ENCODE results near the gene SRPK1. TPM values are rescaled to one million over a fixed set of nuclear protein-coding genes. Genes with fewer than 3 reads are reported as not detected.

SRPK1 gene
- total and polyA plus RNA-seq, 2 of the 8 experiments (the other 6 are each of a cell fraction or from before 2014, with no cell fraction given) = 25.7 to 116 TPM

DNA sequence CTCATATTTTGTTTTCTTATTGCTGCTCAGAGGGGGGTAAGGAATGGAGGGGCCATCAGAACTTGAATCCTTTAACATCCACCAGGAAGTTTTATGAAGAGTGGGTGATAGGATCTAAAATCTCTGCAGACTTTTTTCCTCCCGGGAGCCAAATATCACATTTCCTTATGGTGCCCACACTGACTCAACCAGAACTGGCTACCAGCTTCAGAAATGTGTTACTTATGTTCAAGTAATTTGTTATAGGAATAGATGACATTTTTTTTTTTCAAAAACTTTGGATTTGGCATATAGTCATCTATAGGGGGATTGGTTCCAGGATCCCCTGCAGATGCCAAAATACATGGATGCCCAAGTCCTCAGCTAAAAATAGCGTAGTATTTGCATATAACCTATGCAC lies 97.3 kb downstream of the SRPK1 start:
- Histone ChIP-seq H3K4me3 (ENCODE audit: extremely low read depth in 1 of 4, insufficient read depth in 2 of 4, low read depth in 3 of 4, low read length in 4 of 4) (no peak overlapping the region), H3K9ac (replicated peaks in 1 of 4; ENCODE audit: extremely low read depth in 1 of 4, low read depth in 3 of 4, low read length in 3 of 4) (no peak overlapping the region), H2AK5ac (ENCODE audit: low read depth, low read length) (no peak overlapping the region), H2BK20ac (ENCODE audit: low read length) (no peak overlapping the region), H2BK120ac (replicated peaks; ENCODE audit: low read depth, low read length) (no peak overlapping the region), H3K27ac (ENCODE audit: low read depth, low read length) (no peak overlapping the region), H3K4me1 (replicated peaks in 1 of 4; ENCODE audit: control insufficient read depth in 3 of 4, insufficient read depth in 4 of 4, low read length in 3 of 4) (no peaks in the 10 kb centered on the region), H4K8ac (ENCODE audit: extremely low read depth, insufficient read depth, low read length) (no peak overlapping the region), H4K91ac (replicated peaks; ENCODE audit: insufficient read length, low read length) (no peak overlapping the region), H3K79me1 (ENCODE audit: low read depth, low read length) (no peaks in the 10 kb centered on the region), H3K36me3 (ENCODE audit: control insufficient read depth in 2 of 4, insufficient read depth in 4 of 4, low read length in 3 of 4) (no peaks in the 10 kb centered on the region), H4K5ac (ENCODE audit: insufficient read length, low read depth, low read length) (no peak overlapping the region), H3K23ac (ENCODE audit: insufficient read length) (no peak overlapping the region), H3K14ac (ENCODE audit: insufficient read length) (no peak overlapping the region), H2BK5ac (ENCODE audit: low read depth, low read length) (no peak overlapping the region), H3K56ac (replicated peaks; ENCODE audit: insufficient read length, low read depth, low read length) (no peak overlapping the region), H3K27me3 (replicated peaks in 1 of 4; ENCODE audit: control insufficient read depth in 3 of 4, extremely low read depth in 1 of 4, insufficient read depth in 3 of 4, low read length in 3 of 4) (no peaks in the 10 kb centered on the region), H2AFZ (ENCODE audit: low read length) (no peak overlapping the region), H2BK15ac (ENCODE audit: low read length) (no peak overlapping the region), H3K9me3 (ENCODE audit: insufficient read depth in 2 of 2, low read depth in 1 of 2, low read length in 1 of 2) (no peaks in the 10 kb centered on the region), H2BK12ac (ENCODE audit: low read depth, low read length) (no peak overlapping the region), H3K23me2 (ENCODE audit: low read depth, low read length) (no peaks in the 10 kb centered on the region), H3K4ac (replicated peaks; ENCODE audit: insufficient read length, low read depth, low read length) (no peak overlapping the region), H3K4me2 (ENCODE audit: insufficient read depth in 1 of 2, low read depth in 2 of 2, low read length in 2 of 2) (no peak overlapping the region), H4K20me1 (replicated peaks in 1 of 2; ENCODE audit: control insufficient read depth in 1 of 2, insufficient read depth in 2 of 2, low read length in 2 of 2) (no peaks in the 10 kb centered on the region), H3K18ac (ENCODE audit: extremely low read depth, low read length) (no peak overlapping the region), H3K79me2 (ENCODE audit: control insufficient read depth in 1 of 2, insufficient read depth in 2 of 2, low read length in 2 of 2) (no peaks in the 10 kb centered on the region)
- CTCF ChIA-PET (ENCODE audit: partially characterized antibody) = interaction anchor here (0.6 kb wide), 1 partner anchor 463 kb away, joined by 3 read pairs; no protein-coding TSS in a partner anchor
- POLR2A ChIA-PET (ENCODE audit: partially characterized antibody) = interaction anchor here (1.0 to 1.2 kb wide), 2 partner anchors 24 to 60 kb away, joined by 3 read pairs; no protein-coding TSS in a partner anchor
- 87% methylated on average over 2 of the region's 2 CpGs; no CpG with 5 or more reads in 1 of the 2 experiments for WGBS, 2 experiments (ENCODE audit: extremely low coverage in 1 of 2, insufficient coverage in 1 of 2, insufficient read length in 1 of 2, insufficient replicate concordance in 2 of 2, low coverage in 1 of 2, low lambda C conversion rate in 2 of 2, missing lambda C conversion rate in 1 of 2)
- DNase-seq (ENCODE audit: low read depth in 1 of 2, low spot score in 2 of 2) (no peak), FAIRE-seq (no peak)
- no peak for TF ChIP-seq GTF2F1 (IDR thresholded peaks at IDR 0.05; ENCODE audit: borderline replicate concordance, low read depth, low read length)
